Measurements from ENCODE around the gene PPIF. TPM values are rescaled to one million over a fixed set of nuclear protein-coding genes. Genes with fewer than 3 reads are reported as not detected.

The PPIF gene
- total RNA-seq, 1 donor from 2014 or later, result 58.7 TPM

GRCh38 chr10:79374312-79375191 is 27.3 kb downstream of the PPIF start:
- DNase-seq (ENCODE audit: low read depth), result peak; percentile 55

- DNase-seq (ENCODE audit: low read depth), result peak; percentile 38
Observed at GRCh38 chr10:79375321-79376077, 28.2 kb downstream of the PPIF start.

DNA sequence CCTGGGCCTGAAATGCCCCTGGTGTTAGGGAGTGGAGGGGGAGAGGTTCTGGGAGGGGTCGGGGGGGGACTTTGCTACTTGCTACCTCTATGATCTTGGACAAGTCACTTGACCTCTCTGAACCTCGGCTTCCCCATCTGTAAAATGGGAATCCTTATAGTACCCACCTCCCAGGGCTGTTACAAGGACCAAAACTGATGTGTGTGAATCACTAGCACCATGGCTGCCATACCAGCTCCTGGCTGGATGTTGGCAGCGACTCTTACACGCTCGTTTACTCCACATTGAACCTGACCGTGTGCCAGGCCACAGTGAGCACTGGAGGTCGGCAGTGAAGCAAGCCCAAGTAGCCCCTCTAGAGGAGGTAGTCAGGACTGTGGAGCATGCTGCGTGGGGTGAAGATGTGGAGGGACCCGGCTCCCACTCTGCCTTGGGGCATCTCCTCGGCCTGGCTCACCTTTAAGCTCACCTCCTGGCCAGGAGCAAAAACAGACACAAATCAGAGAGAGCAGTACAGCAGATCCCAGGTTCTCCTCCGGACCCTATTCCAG is 28.9 kb downstream of the PPIF start:
- no peak for DNase-seq (ENCODE audit: low read depth)

DNA sequence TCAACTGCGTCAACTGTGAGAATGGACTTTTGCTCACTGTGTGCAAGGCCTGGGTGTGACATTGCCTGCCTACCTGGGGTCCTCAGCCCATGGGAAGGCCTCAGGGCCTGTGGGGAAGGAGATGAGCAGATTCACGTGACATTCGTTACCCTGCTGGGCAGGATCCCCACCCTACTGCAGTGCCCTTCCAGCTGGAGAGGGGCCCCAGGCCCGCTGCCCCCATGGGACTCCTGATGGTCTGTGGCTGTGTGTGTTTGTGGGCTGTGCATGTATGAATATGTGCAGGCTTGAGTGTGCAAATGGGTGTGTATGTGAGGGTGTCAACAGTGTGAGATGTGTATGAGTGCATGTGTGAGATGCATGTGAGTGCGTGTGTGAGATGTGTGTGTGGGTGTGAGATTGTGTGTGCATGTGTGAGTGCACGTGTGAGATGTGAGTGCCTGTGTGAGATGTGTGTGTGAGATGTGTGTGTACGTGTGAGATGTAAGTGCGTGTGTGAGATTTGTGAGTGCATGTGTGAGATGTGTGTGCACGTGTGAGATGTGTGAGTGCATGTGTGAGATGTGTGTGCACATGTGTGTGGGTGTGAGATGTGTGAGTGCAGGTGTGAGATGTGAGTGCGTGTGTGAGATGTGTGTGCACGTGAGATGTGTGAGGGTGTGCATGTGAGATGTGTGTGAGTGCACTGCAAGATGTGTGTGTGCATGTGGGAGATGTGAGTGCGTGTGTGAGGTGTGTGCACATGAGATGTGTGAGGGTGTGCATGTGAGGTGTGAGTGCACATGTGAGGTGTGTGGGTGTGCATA is 29.7 kb downstream of the PPIF start:
- no peak for DNase-seq (ENCODE audit: low read depth)

DNA sequence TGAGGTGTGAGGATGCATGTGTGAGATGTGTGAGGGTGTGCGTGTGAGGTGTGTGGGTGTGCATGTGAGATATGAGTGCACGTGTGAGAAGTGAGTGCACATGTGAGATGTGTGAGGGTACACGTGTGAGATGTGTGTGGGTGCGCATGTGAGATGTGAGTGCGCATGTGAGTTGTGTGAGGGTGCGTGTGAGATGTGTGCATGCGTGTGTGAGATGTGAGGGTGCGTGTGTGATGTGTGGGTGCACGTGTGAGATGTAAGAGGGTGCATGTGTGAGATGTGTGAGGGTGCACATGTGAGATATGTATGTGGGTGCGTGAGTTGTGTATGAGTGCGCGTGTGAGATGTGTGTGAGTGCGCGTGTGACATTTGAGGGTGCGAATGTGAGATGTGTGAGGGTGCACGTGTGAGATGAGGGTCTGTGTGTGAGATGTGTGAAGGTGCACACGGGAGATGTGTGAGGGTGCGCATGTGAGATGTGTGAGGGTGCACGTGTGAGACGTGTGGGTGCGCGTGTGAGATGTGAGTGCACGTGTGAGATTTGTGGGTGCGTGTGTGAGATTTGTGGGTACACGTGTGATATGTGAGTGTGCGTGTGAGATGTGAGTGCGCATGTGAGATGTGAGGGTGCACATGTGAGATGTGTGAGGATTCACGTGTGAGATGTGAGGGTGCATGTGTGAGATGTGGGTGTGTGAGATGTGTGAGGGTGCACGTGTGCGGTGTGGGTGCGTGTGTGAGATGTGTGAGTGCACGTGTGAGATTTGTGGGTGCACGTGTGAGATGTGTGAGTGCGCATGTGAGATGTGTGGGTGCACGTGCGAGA is 30.5 kb downstream of the PPIF start:
- no peak for DNase-seq (ENCODE audit: low read depth)

DNA sequence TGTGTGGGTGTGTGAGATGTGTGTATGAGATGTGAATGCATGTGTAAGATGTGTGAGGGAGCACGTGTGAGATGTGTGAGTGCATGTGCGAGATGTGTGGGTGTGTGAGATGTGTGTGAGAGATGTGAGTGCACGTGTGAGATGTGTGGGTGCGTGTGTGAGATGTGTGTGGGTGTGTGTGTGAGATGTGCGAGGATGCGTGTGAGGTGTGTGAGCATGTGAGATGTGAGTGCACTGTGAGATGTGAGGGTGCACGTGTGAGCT is 31.0 kb downstream of the PPIF start:
- no peak for DNase-seq (ENCODE audit: low read depth)

- DNase-seq (ENCODE audit: low read depth), result no peak
Observed at GRCh38 chr10:79378647-79379511, 31.6 kb downstream of the PPIF start.

DNA sequence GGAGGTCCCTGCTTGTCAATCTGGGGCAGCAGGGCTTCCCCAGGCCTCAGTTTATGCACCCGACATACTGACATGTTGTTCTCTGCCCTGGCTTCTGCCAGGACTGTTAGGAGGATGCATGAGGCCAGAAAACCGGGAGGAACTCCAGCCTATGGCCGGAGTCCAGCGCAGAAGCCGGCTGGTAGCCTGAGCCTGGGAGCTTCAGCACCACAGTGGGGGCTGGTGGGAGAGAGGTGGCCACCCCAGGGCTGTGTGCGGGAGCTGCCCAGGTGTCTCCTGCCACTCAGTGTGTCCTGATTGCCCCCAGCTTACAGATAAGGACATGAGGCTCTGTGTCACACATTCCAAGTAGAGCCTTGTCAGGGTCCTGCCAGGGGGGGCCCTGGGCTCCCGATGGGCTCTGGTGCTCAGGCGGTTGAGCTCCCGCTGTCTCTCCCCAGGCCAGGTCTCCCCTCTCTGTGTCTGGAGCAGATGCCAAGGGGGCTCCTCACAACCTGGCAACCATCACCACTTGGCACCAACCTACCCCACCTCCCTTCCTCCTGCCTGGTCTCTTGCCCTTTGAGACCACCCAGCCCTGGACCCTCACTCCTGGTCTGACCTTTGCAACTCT is 32.3 kb downstream of the PPIF start:
- DNase-seq (ENCODE audit: low read depth), result no peak

GRCh38 chr10:79380125-79380945 is 33.1 kb downstream of the PPIF start:
- DNase-seq (ENCODE audit: low read depth), result peak; percentile 70

DNA sequence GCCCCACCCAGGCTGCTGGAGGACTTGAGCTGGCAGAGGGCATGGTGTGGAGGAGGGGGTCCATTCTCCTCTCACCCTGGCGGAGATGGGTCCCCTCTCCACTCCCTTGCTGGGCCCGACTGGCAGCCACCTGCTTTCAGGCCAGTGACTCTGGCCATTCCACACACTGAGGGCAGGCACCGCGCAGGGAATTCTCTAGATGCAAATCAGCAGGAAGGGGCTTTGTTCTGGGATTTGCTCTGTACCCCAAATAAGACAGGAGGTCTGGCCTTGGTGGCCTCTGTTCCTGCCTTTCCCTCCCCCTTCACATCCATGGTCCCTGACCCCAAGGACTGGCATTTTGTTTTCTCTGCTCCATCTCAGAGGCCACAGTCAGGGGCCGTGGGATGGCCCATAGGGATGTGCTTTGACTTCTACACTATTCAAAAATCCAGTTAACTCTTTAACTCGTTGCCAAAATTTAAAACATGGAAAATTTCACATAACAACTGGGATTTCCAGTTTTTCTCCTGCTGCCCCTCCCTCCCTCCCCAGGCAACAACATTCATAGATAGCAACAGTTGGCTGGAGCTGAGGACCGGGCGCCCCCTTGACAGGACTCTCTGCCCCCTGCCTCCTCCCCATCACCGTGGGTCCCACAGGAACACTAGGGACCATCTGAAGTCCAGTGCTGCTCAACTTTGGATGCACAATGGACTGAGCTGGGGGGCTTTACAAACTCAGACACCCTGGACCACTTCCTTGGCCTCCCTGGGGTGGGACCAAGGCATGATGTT is 33.9 kb downstream of the PPIF start:
- no peak for DNase-seq (ENCODE audit: low read depth)

DNA sequence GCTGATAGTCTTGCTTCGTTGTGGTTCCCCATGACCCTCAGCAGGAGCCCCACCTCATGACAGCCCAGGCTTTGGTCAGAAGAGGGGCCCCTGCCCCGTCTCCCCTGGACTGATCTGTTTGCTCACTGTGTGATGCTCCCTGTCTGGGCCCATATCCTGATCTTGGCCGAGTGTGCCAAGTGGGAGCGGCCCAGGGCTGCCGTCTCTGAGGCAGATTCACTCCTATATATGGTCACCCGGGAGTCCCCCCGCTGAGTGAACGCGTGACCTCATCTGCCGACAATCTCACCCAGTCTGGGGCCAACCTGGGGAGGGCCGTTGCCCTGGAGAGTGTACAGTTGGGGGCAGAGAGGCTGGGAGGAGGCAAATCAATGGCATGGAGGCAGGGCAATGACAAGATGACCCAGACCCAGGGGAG is 34.5 kb downstream of the PPIF start:
- peak; percentile 15 for DNase-seq (ENCODE audit: low read depth)

DNA sequence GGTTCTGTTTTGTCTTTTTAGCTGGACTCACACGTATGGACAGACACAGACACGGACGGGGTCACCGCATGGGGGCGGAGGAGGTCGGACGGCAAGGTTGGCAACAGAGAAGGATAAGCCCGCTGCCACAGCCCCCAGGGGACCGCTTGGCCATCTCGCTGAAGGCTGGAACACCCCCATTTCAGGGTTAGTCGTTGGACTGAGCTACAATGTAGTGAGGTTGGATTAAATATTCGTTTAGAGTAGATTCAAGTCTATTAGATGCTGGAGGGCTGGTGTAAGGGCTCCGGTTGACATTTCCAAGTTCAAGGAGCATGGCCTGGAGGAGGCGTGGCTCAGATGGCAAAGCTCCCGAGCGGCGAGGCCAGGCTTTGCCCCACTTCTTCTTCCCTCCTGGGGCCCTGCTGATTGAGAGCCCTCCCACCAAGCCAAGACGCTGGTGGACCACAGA is 35.2 kb downstream of the PPIF start:
- no peak for DNase-seq (ENCODE audit: low read depth)

GRCh38 chr10:79383974-79384606 is 36.8 kb downstream of the PPIF start:
- DNase-seq (ENCODE audit: low read depth), result no peak

DNA sequence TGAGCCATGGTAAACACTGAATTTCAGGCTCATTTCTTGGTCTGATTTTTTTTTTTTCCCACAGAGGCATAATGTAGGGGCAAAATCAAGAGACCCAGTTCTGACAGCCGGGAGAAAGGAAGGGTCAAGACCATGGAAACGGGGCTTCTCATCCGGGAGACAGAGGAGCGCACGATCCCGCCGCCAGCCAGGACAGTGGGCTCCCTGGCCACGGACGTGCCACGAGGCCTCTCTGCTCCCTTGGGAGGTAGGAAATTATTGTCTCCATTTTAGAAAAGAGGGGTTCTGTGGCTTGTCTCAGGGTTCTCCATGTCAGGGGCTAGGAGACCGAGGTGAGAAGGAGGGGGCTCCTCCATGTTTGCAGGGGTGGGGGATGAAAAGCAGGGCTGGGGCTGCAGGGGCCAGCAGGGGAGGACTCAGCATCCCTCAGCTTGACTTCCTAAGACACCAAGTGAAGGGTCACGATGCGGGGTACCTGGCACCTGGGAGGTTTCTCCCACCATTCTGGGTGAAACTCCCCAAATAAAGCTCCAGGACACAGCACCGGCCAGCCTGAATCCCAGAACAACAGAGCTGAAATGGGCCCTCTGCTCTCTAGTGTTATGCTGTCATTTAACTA is 37.6 kb downstream of the PPIF start:
- DNase-seq (ENCODE audit: low read depth), result no peak

GRCh38 chr10:79385392-79385795 is 38.1 kb downstream of the PPIF start:
- no peak for DNase-seq (ENCODE audit: low read depth)

DNA sequence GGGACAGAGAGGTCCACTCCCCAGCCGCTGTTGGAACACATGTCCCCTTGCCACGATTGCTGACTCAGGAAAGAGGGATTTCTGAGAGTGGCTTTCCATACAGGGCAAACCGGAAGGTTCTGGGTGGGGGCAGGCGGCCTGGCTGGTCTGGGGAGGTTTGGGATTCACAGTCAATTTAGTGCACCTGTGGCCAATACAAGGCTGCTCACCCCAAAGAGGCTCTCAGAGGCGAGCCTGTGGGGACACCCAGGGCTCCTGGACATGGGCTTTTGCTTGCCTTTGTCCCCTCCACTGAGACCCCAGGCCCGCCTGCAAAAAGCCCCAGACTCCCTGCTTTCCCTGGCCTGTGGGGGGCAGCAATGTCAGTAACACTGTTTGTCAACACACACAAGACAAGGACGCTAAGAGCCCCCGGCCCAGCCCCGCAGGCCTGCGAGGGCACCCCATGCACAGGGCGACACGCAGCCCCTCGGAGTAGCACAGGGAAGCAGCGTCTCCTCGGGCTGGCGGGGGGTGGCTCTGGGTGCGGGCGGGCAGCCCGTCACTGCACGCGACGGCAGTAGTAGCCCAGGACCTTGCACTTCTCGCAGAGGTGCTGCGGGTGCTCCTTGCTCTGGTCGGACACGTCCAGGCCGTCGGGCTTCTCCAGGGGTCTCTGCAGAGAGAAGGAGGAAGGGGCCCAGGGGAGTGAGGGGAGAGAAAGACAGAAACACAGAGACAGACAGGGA is 38.7 kb downstream of the PPIF start:
- no peak for DNase-seq (ENCODE audit: low read depth)
